HG03558 (cell line): ENCODE measurements around the gene SPTA1.
"Not testable (repeated sequence)": the region's sequence is repeated elsewhere in the genome, so short reads cannot be mapped to it uniquely, and the experiment has no call there.

Experiments
- ATAC-seq: cut with Tn5 transposase; IDR thresholded peaks from one replicate; pipeline ENCODE4 v1.9.1; 2021; ENCODE audit warnings: moderate number of reproducible peaks; ENCODE audit not compliant: unreplicated experiment; ENCODE audit errors: extremely low read depth

Gene SPTA1

GRCh38 chr1:158686111-158687009 is at the start of gene SPTA1:
SPTA1 (minus strand) TSS chr1:158686715; CDS start chr1:158686517, 198 bp downstream.
- no peak for ATAC-seq

DNA sequence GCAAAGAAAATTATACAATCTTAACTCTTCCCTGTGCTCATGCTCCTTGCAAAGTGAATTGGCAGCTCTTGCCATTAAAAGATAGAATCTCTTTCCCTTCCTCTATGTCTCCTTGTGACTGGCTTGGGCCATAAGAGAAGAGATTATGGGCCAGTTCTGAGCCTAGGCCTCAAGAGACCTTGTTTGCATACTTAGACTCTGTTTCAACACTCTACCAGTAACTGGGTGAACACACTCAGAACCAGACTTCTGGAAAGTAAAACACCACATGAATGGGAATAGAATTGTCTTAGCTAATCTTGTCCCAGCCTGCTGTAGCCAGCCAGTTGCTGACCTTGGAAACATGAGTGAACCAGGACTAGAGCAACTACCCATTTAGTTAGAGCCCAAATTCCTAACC is 49.3 kb upstream of the SPTA1 start:
- no peak for ATAC-seq

DNA sequence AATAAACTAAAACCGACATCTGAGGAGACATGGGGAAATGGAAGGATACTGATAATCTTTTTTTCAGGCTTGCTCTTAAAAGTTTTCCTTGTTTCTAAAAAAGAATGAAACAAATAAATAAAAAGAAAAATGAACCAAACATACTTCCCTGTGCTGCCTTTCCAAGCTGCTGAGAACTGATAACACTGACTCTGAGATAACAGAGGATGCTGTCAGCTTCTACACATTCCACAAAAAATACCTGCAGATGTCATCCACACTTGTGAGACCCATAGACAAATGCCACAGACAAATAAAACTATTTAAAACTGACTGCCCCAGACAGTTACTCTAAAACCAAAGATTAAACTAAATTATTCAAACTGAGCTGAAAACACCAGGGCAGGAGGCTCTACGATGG is 46.0 kb upstream of the SPTA1 start:
- ATAC-seq = no peak

GRCh38 chr1:158731707-158732106 is 45.2 kb upstream of the SPTA1 start:
- ATAC-seq = no peak

DNA sequence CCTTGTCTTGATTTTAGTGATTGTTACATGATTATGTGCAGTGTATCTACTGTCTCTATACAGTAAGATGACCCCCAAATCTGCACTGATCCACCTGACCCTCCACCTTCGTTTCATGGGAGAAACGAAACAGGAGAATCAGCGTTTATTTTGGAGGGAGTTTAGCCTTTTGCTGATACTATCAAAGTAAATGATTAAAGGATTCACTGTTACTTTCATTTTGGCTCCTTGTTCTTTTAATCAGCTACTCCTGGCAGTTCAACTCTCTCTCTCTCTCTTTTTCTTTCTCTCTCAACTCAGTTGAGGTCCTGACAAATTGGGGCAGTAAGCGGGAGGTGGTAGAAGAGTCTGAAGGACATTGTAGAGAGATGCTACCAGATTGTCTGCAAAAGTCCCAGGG is 43.9 kb upstream of the SPTA1 start:
- ATAC-seq = no peak

GRCh38 chr1:158728510-158729225 is 42.2 kb upstream of the SPTA1 start:
- no peak for ATAC-seq

DNA sequence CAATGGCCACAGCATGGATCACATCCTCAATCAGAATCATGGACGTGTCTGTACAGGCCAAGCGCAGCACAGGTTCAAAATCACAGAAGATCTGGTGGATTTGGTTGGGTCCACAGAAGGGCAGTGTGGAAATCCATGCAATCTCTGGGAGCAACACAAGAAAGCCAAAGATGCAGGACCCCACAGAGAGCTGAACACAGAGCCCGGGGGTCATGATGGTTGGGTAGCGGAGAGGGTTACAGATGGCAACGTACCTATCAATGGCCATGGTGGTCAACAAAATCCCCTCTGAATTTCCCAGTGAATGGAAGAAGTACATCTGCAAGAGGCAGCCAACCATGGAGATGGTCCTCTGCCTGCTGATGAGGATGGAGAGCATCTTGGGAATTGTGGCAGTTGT is 37.9 kb upstream of the SPTA1 start:
- ATAC-seq = no peak

DNA sequence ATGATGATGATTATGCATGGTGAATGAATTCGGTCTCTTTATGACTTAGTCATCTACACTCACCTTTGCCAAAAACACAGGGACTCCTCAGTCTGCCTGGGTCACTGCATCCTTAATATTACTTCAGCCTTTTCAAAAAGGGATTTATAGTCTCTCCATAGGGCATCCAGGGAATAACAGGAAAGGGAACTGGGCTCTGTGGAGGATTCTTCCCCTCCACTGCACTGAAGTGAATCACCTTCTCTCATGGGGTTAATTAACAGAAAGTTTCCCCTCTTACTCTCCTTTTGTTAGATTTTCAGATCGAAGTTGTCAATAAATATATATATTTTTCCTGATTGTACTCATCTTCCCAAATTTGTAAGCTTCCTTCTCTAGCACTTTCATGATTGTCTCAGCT is 34.1 kb upstream of the SPTA1 start, which contains the start of gene OR6K3:
Gene OR6K3, minus strand, starts transcription at position 101 of the 400 bp plus-strand sequence. CDS start 2,605 bp downstream, outside the sequence.
- no peak for ATAC-seq

DNA sequence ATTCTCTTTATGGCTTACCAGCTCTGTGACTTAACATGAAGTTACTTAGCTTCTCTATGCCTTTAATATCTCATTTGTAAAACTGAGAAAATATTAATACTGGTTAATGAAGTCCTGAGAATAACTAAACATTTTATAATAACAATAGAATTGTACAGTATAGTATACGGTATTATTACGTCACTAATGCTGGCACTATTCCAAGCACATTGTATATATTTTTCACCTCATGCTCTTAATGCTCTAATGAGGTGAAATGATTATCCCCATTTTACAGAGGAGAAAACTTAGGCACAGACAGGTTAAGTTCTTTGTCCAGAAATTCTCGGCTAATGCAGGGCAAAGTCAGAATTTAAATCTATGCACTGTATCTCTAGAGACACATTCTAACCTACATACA is 33.1 kb upstream of the SPTA1 start:
- ATAC-seq = no peak

DNA sequence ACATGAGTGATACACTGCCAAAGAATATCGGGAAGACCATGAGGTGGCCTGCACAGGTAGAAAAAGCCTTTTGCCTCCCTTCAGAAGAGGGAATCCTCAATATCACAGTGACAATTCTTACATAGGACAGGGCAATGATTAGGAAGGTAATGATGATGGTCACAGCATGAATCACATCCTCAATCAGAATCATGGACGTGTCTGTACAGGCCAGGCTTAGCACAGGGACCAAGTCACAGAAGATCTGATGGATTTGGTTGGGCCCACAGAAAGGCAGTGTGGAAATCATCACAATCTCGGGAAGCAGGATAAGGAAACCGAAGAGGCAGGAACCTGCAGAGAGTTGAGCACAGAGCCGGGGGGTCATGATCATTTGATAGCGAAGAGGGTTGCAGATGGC is 30.8 kb upstream of the SPTA1 start:
- ATAC-seq = no peak

GRCh38 chr1:158716335-158716734 is 29.8 kb upstream of the SPTA1 start:
- ATAC-seq = no peak

DNA sequence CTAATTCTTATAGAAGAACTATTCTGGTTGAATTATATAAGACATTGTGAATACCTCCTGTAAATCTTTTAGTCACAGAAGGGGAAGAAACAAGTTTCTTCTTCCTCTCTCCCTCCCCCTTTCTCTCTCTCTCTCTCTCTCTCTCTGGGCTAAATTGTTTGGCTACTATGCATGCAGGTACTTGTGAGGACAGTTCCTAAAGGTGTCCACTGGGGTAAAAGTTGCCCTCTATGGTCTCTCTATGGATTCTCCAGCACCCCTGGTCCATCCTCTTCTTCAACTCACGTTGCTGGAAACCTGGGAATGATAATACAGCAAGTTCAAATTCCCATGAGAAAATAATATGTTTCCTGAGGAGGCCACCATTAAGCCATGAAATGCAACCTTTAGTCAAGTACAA is 28.2 kb upstream of the SPTA1 start:
- no peak for ATAC-seq

GRCh38 chr1:158711098-158711497 is 24.6 kb upstream of the SPTA1 start:
- ATAC-seq = no peak

- ATAC-seq = no peak
These were observed 19.6 kb upstream of the SPTA1 start for GRCh38 chr1:158706096-158706495.

GRCh38 chr1:158700552-158700951 is 14.0 kb upstream of the SPTA1 start, which contains the start of gene OR6K2:
OR6K2 (minus strand) TSS chr1:158700652; CDS start chr1:158700652, 0 bp downstream.
- ATAC-seq = no peak

DNA sequence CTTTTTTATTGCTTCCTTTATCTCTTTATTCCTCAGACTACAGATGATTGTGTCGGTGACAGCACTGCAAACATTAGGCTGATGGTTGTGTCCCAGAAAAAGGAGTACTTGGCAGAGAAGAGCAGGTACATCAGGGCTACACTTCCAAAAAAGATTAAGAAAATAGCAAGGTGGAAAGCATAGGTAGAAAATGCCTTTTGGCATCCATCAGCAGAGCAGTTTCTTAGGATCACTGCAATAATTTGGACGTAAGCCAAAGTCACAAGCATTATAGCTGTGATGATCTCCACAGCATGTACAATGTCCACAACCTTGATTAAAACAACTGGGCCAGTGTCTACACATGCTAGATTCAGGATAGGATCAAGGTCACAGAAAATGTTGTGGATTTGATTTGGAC is 8.1 kb upstream of the SPTA1 start:
- no peak for ATAC-seq

DNA sequence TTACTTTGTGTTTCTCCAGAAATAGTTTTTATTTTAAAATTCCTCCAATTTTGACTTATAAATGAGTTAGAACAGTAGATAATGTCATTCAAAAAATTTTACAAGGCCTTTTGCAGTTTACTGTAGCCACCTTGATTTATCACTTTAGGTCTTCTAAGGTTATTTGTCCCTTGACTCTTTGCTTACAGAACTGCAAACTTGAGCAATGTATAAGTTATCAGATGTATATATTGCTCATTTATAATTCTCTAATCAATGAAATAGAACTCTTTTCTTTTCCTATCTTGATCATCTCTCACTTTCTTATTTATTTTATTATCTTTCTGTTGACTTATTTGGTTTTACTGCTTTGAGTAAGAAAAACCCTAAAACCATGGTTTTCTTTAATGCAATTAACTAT is 5.8 kb upstream of the SPTA1 start:
- ATAC-seq = no peak

DNA sequence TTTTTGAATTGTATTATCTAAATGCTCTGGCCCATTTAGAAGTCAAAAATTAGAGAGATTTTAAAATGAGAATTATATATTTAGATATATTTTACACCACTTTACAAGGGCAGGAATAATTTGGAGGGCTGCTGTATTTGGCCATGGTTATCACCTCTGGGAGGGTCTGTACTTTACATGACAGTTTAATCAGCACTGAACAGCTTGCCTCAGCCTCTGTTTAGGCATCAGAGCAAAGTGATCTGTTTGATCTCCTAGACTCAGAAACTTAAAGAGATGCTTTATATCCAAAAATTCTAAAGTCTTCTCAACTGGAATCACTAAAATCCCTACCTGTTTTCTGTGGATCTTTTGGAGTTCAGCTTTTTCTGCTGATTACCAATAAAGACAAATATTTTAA is 5.4 kb upstream of the SPTA1 start:
- no peak for ATAC-seq

- not testable (repeated sequence) for ATAC-seq
These were observed 4.6 kb upstream of the SPTA1 start for GRCh38 chr1:158691149-158691548.

DNA sequence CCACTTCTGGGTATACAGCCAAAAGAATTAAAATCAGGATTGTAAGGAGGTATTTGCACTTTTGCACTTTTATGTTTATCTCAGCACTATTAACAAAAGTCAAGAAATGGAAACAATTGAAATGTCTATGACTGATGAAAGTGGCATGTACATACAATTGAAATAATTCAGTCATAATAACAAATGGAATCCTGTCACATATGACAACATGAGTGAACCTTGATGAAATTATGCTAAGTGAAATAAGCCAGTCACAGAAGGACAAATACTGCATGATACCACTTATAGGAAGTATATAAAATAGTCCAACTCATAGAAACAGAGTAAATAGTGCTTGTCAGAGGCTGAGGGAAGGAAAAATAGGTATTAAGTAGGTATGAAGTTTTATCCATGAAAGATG is 3.4 kb upstream of the SPTA1 start:
- no peak for ATAC-seq

DNA sequence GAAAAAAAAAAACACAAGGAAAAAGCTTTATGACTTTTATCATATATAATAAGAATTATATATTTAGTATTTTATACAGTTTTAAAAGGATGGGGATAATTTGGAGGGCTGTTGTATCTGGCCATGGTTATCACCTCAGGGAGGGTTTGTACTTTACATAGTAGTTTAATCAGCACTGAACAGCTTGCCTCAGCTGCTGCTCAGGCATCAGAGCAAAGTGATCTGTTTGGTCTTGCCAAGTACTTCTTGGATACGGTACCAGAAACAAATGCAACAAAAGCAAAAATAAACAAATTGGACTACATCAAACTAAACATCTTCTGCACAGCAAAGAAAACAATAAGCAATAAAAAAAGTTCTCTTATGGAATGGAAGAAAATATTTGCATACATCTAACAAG is 2.6 kb upstream of the SPTA1 start:
- no peak for ATAC-seq
